Stimulated activated CD8-positive, alpha-beta memory T cell treated with anti-CD3 and anti-CD28 coated beads, Interleukin-12 subunit alpha, Interleukin-12 subunit beta, amount 100 ng/mL, for 4 hours (primary cell): ENCODE results near the gene SSMEM1.
"Not testable (repeated sequence)": the region's sequence is repeated elsewhere in the genome, so short reads cannot be mapped to it uniquely, and the experiment has no call there.

Experiments
- DNase-seq: peaks from one replicate; pipeline ENCODE4 v3.0.0-alpha.2; 2020; ENCODE audit warnings: low read depth

Gene SSMEM1

GRCh38 chr7:130249626-130250025 is 42.0 kb downstream of the SSMEM1 start:
- not testable (repeated sequence) for DNase-seq

DNA sequence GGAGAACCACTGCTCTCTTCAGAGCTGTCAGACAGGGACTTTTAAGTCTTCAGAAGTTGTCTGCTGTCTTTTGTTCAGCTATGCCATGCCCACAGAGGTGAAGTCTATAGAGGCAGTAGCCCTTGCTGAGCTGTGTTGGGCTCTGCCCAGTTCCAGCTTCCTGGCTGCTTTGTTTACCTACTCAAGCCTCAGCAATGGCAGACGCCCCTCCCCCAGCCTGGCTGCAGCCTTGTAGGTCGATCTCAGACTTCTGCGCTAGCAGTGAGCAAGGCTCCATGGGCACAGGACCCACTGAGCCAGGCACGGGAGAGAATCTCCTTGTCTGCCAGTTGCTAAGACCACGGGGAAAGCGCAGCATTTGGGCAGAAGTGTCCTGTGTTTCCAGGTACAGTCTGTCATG is 46.9 kb downstream of the SSMEM1 start:
- DNase-seq: no peak

DNA sequence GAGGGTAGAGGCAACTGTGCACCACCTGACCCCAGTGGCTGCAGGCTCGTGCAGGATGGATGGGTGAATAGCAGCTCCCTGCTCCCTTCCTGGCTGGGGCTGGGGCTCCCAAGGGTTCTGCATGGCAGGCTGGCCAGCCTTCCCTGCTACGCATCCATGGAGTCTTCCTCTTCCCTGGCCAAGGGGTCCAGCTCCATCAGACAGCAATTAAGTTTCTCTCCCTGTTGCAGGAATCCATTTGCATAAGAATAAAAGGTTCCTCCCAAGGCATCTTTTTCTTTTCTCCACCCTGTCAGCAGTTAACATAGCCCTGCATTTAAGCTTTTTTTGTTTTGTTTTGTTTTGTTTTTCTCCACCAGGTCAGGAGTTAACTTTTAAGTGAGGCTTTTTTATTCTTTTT is 49.0 kb downstream of the SSMEM1 start:
- DNase-seq: no peak

- no peak for DNase-seq
Observed at GRCh38 chr7:130258494-130259078, 50.9 kb downstream of the SSMEM1 start.

DNA sequence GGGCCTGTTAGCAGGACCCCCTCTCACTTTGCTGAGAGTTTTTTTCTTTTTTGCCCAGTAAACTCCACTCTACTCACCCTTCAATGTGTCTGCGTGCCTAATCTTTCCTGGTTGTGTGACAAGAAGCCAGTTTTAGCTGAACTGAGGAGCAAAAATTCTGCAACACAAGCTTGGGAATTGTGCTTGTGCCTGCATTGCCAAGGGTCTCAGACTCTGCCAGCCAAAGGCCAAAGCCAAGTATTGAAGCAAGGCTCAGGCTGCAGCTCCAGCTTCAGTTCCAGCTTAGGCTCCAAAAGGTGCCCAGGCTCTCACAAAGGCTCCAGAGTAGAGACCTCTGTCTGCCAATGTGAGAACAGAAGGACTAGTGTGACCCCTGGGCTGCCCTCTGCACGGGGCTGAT is 54.8 kb downstream of the SSMEM1 start:
- no peak for DNase-seq

DNA sequence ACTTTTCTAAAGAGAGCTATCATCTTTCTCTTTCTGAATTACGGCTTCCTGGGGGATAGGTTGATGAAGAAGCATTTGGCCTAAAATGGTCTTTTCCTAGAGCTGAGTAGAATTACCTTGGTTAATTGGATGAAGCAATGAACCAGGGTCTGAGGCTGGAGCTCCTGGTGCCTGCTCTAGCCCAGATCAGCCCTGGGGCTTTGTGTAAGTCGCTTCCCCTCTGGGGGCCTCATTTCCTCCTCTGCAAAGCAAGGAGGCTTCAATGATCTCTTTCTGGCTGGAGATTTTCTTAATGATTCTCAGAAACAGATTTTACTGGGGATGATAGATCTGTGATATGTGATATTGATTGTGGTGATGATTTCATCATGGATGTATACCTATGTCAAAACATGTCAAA is 55.5 kb downstream of the SSMEM1 start:
- no peak for DNase-seq
